GM04503 (cell line): ENCODE results near the gene MIB1.
"Not testable (repeated sequence)": the region's sequence is repeated elsewhere in the genome, so short reads cannot be mapped to it uniquely, and the experiment has no call there.

Experiments
- DNase-seq: peaks from one replicate; pipeline ENCODE4 v3.0.0-alpha.2; 2012; ENCODE audit warnings: low read depth

Gene MIB1

GRCh38 chr18:21740538-21741311, at the start of gene MIB1:
Gene MIB1, plus strand, starts transcription at chr18:21740792. Its CDS starts 792 bp downstream, at chr18:21741584.
- DNase-seq, result peak; percentile 76

GRCh38 chr18:21693322-21693721, 47.3 kb upstream of the MIB1 start:
- DNase-seq, result no peak

- DNase-seq, result no peak
These were observed 40.0 kb upstream of the MIB1 start for GRCh38 chr18:21700528-21701075.

- no peak for DNase-seq
These were observed 39.0 kb upstream of the MIB1 start for GRCh38 chr18:21701621-21702020.

- DNase-seq, result no peak
These were observed 38.0 kb upstream of the MIB1 start for GRCh38 chr18:21702602-21703001.

- no peak for DNase-seq
These were observed 37.3 kb upstream of the MIB1 start for GRCh38 chr18:21703241-21703820.

GRCh38 chr18:21704603-21705364, 35.8 kb upstream of the MIB1 start, which contains the start of gene ABHD3:
Gene ABHD3, minus strand, starts transcription at chr18:21704774. Its CDS starts 109 bp downstream, at chr18:21704665.
- DNase-seq, result peak; percentile 47

- DNase-seq, result no peak
These were observed 34.2 kb upstream of the MIB1 start for GRCh38 chr18:21706386-21706865.

GRCh38 chr18:21707130-21707529, 33.5 kb upstream of the MIB1 start:
- not testable (repeated sequence) for DNase-seq

GRCh38 chr18:21714474-21714873, 26.1 kb upstream of the MIB1 start:
- no peak for DNase-seq

GRCh38 chr18:21722687-21723086, 17.9 kb upstream of the MIB1 start:
- DNase-seq, result no peak

GRCh38 chr18:21725201-21725600, 15.4 kb upstream of the MIB1 start:
- DNase-seq, result no peak

GRCh38 chr18:21727702-21728101, 12.9 kb upstream of the MIB1 start:
- DNase-seq, result no peak

GRCh38 chr18:21733011-21733410, 7.6 kb upstream of the MIB1 start:
- DNase-seq, result no peak

GRCh38 chr18:21735452-21736015, 5.1 kb upstream of the MIB1 start:
- DNase-seq, result no peak

GRCh38 chr18:21736926-21737325, 3.7 kb upstream of the MIB1 start:
- not testable (repeated sequence) for DNase-seq

GRCh38 chr18:21739604-21740537, 721 bp upstream of the MIB1 start:
- no peak for DNase-seq

- DNase-seq, result no peak
These were observed 645 bp downstream of the MIB1 start for GRCh38 chr18:21741312-21741561.

GRCh38 chr18:21741562-21742314, 1.1 kb downstream of the MIB1 start:
- no peak for DNase-seq

- DNase-seq, result no peak
These were observed 1.7 kb downstream of the MIB1 start for GRCh38 chr18:21742315-21742687.
